Measurements from ENCODE around the gene MYMX. TPM values are rescaled to one million over a fixed set of nuclear protein-coding genes. Genes with fewer than 3 reads are reported as not detected.

Gene MYMX
- total and polyA plus RNA-seq, 4 donors, result 0.21 TPM; not detected in 3

- H3K36me3 ChIP-seq (ENCODE audit: control insufficient read depth in 4 of 4, insufficient read depth in 4 of 4, low read length in 4 of 4), result no peaks in the 10 kb centered on the region
- peak overlapping the region; percentile 59 to 77 for H3K27ac ChIP-seq (ENCODE audit: low read depth in 1 of 2, low read length in 1 of 2)
- 68 to 77% methylated on average over 16 of the region's 16 CpGs for WGBS, 2 donors
- ATAC-seq (ENCODE audit: insufficient read depth, low FRiP score), result no peak
- peak; percentile 49 to 71 (median 52) for DNase-seq
- no peak overlapping the region for H3K4me3 ChIP-seq
- no peaks in the 10 kb centered on the region for H3K27me3 ChIP-seq (ENCODE audit: control insufficient read depth in 3 of 3, insufficient read depth in 3 of 3, low read length in 2 of 3)
- peaks cover 11 to 48% (median 26%) of the 10 kb centered on the region in 5 donors for H3K4me1 ChIP-seq (ENCODE audit: control insufficient read depth in 5 of 5, insufficient read depth in 5 of 5, low read length in 5 of 5)
- H3K9me3 ChIP-seq (ENCODE audit: control insufficient read depth in 4 of 4, insufficient read depth in 3 of 4, low read length in 3 of 4), result no peaks in the 10 kb centered on the region
- no peak for TF ChIP-seq CTCF (IDR thresholded peaks at IDR 0.05; ENCODE audit: control extremely low read depth, extremely low read depth)
- H3K9ac ChIP-seq (ENCODE audit: insufficient read depth in 1 of 2, low read length in 2 of 2), result peak overlapping the region in 1 of 2 donors; percentile 11
These were observed 812 bp downstream of the MYMX start for GRCh38 chr6:44217332-44218143.

GRCh38 chr6:44219053-44219814, 2.5 kb downstream of the MYMX start:
- 2 to 3% methylated on average over 23 to 45 of the region's 45 CpGs for WGBS, 2 donors
- Histone ChIP-seq H3K27me3 (ENCODE audit: control insufficient read depth in 3 of 3, insufficient read depth in 3 of 3, low read length in 2 of 3) (no peaks in the 10 kb centered on the region), H3K9ac (ENCODE audit: insufficient read depth in 1 of 2, low read length in 2 of 2) (peak overlapping the region in 1 of 2 donors; percentile 14), H3K27ac (ENCODE audit: low read depth in 1 of 2, low read length in 1 of 2) (peak overlapping the region; percentile 65 to 77), H3K9me3 (ENCODE audit: control insufficient read depth in 4 of 4, insufficient read depth in 3 of 4, low read length in 3 of 4) (no peaks in the 10 kb centered on the region), H3K4me1 (ENCODE audit: control insufficient read depth in 5 of 5, insufficient read depth in 5 of 5, low read length in 5 of 5) (peaks cover 12 to 57% (median 30%) of the 10 kb centered on the region in 5 donors), H3K36me3 (ENCODE audit: control insufficient read depth in 4 of 4, insufficient read depth in 4 of 4, low read length in 4 of 4) (no peaks in the 10 kb centered on the region), H3K4me3 (peak overlapping the region; percentile 60)
- no peak for TF ChIP-seq CTCF (IDR thresholded peaks at IDR 0.05; ENCODE audit: control extremely low read depth, extremely low read depth)
- peak; percentile 77 for ATAC-seq (ENCODE audit: insufficient read depth, low FRiP score)
- peak; percentile 93 to 97 (median 94) for DNase-seq

- DNase-seq (no peak), ATAC-seq (ENCODE audit: insufficient read depth, low FRiP score) (no peak)
- H3K27ac ChIP-seq (ENCODE audit: low read depth in 1 of 2, low read length in 1 of 2), result peak overlapping the region; percentile 60 to 77
- H3K27me3 ChIP-seq (ENCODE audit: control insufficient read depth in 3 of 3, insufficient read depth in 3 of 3, low read length in 2 of 3), result no peaks in the 10 kb centered on the region
- H3K36me3 ChIP-seq (ENCODE audit: control insufficient read depth in 4 of 4, insufficient read depth in 4 of 4, low read length in 4 of 4), result no peaks in the 10 kb centered on the region
- no peak overlapping the region for H3K9ac ChIP-seq (ENCODE audit: insufficient read depth in 1 of 2, low read length in 2 of 2)
- H3K4me3 ChIP-seq, result no peak overlapping the region
- TF ChIP-seq CTCF (IDR thresholded peaks at IDR 0.05; ENCODE audit: control extremely low read depth, extremely low read depth), result no peak
- no peaks in the 10 kb centered on the region for H3K9me3 ChIP-seq (ENCODE audit: control insufficient read depth in 4 of 4, insufficient read depth in 3 of 4, low read length in 3 of 4)
- 58 to 59% methylated on average over 28 of the region's 28 CpGs for WGBS, 2 donors
- H3K4me1 ChIP-seq (ENCODE audit: control insufficient read depth in 5 of 5, insufficient read depth in 5 of 5, low read length in 5 of 5), result peaks cover 18 to 61% (median 32%) of the 10 kb centered on the region in 5 donors
These were observed 3.4 kb downstream of the MYMX start for GRCh38 chr6:44219815-44220784.
